Suprapubic skin (tissue), 2 donors: ENCODE measurements around the gene LUC7L2.

Source experiments
- EP300 ChIP-seq: sonication (generic); formaldehyde crosslinking; IDR thresholded peaks from one replicate; pipeline ENCODE4 v1.6.1; 2017; ENCODE audit warnings: antibody characterized with exemption
- POLR2A ChIP-seq, 2 donors: fragments of 450-650 bp; IDR thresholded peaks; one replicate each; pipeline ENCODE4 v1.6.1; 2017; ENCODE audit warnings: antibody characterized with exemption in 2 of 2, mild to moderate bottlenecking in 2 of 2, moderate library complexity in 2 of 2

- no peak for TF ChIP-seq POLR2A (IDR thresholded peaks at IDR 0.05)
- TF ChIP-seq EP300: no peak
Measured at GRCh38 chr7:139393621-139394211, 34.0 kb downstream of the LUC7L2 start.
